ENCODE results near the gene ST8SIA1.

The ST8SIA1 gene

GRCh38 chr12:22361785-22362184 is 27.3 kb upstream of the ST8SIA1 start:
- TF ChIP-seq CTCF (IDR thresholded peaks at IDR 0.05; ENCODE audit: borderline replicate concordance, insufficient read depth, low read depth, low read length), result no peak
- H3K4me3 ChIP-seq (ENCODE audit: low read depth, low read length), result no peak overlapping the region

- no peak for TF ChIP-seq CTCF (IDR thresholded peaks at IDR 0.05; ENCODE audit: borderline replicate concordance, insufficient read depth, low read depth, low read length)
- no peak overlapping the region for H3K4me3 ChIP-seq (ENCODE audit: low read depth, low read length)
Observed at GRCh38 chr12:22360774-22361173, 26.3 kb upstream of the ST8SIA1 start.

GRCh38 chr12:22357531-22357930 is 23.0 kb upstream of the ST8SIA1 start:
- no peak for TF ChIP-seq CTCF (IDR thresholded peaks at IDR 0.05; ENCODE audit: borderline replicate concordance, insufficient read depth, low read depth, low read length)
- H3K4me3 ChIP-seq (ENCODE audit: low read depth, low read length), result no peak overlapping the region

GRCh38 chr12:22356231-22356630 is 21.7 kb upstream of the ST8SIA1 start:
- H3K4me3 ChIP-seq (ENCODE audit: low read depth, low read length), result no peak overlapping the region
- no peak for TF ChIP-seq CTCF (IDR thresholded peaks at IDR 0.05; ENCODE audit: borderline replicate concordance, insufficient read depth, low read depth, low read length)

- no peak for TF ChIP-seq CTCF (IDR thresholded peaks at IDR 0.05; ENCODE audit: borderline replicate concordance, insufficient read depth, low read depth, low read length)
- H3K4me3 ChIP-seq (ENCODE audit: low read depth, low read length), result no peak overlapping the region
Observed at GRCh38 chr12:22355011-22355580, 20.6 kb upstream of the ST8SIA1 start.

GRCh38 chr12:22353615-22354325 is 19.3 kb upstream of the ST8SIA1 start:
- H3K4me3 ChIP-seq (ENCODE audit: low read depth, low read length), result no peak overlapping the region
- no peak for TF ChIP-seq CTCF (IDR thresholded peaks at IDR 0.05; ENCODE audit: borderline replicate concordance, insufficient read depth, low read depth, low read length)

- no peak overlapping the region for H3K4me3 ChIP-seq (ENCODE audit: low read depth, low read length)
- TF ChIP-seq CTCF (IDR thresholded peaks at IDR 0.05; ENCODE audit: borderline replicate concordance, insufficient read depth, low read depth, low read length), result no peak
Observed at GRCh38 chr12:22350886-22351285, 16.4 kb upstream of the ST8SIA1 start.

All from GM12875 (cell line).